Measurements from ENCODE around the gene CNTFR.

GRCh38 chr9:34556949-34557348, 32.6 kb downstream of the CNTFR start:
- TF ChIP-seq EGR1 (IDR thresholded peaks at IDR 0.05; ENCODE audit: low read depth in 2 of 2) (no peak), CTCF (IDR thresholded peaks at IDR 0.05; ENCODE audit: low read depth, low read length, missing input control) (no peak)

Data from liver (tissue), 3 donors.